HepG2 (cell line): Measurements from ENCODE around the gene COMMD10. TPM values are rescaled to one million over a fixed set of nuclear protein-coding genes. Genes with fewer than 3 reads are reported as not detected.

ENCODE experiments used
- ATF7-NPFF ChIP-seq: sonication (generic); formaldehyde crosslinking; IDR thresholded peaks from 2 replicates; pipeline ENCODE4 v1.8.1; 2023; ENCODE audit warnings: mild to moderate bottlenecking, low read depth, missing genetic modification reagents, moderate library complexity
- CENPT ChIP-seq: sonication (generic); formaldehyde crosslinking; IDR thresholded peaks from 2 replicates; pipeline ENCODE4 v1.8.0; 2022; ENCODE audit warnings: low read depth, mild to moderate bottlenecking, moderate library complexity, missing genetic modification reagents
- HOXA5 ChIP-seq: sonication (generic); formaldehyde crosslinking; IDR thresholded peaks from 2 replicates; pipeline ENCODE4 v1.4.0; 2020; ENCODE audit warnings: missing genetic modification reagents
- IRX3 ChIP-seq: sonication (generic); formaldehyde crosslinking; IDR thresholded peaks from 2 replicates; pipeline ENCODE4 v1.8.1; 2023; ENCODE audit warnings: mild to moderate bottlenecking, low read depth, missing genetic modification reagents, borderline replicate concordance
- MAZ ChIP-seq, 2 experiments: sonication (generic) in 1 of 2; formaldehyde crosslinking in 1 of 2; IDR thresholded peaks; 2 replicates each; pipeline versions ENCODE4 v1.5.0 to v1.6.1; 2012 to 2020; ENCODE audit warnings: low read depth in 2 of 2, mild to moderate bottlenecking in 2 of 2, borderline replicate concordance in 1 of 2, improper control_type of control experiment in 1 of 2, low read length in 1 of 2, missing genetic modification reagents in 1 of 2, moderate library complexity in 1 of 2
- POLR2G ChIP-seq: fragments of 200-400 bp; formaldehyde crosslinking; IDR thresholded peaks from 2 replicates; pipeline ENCODE4 v1.6.1; 2018; ENCODE audit warnings: mild to moderate bottlenecking, low read depth, low read length, moderate library complexity
- ZFP36 ChIP-seq: fragments of 150-350 bp; IDR thresholded peaks from 2 replicates; pipeline ENCODE4 v1.6.1; 2018; ENCODE audit warnings: borderline replicate concordance, low read length, low read depth; ENCODE audit not compliant: partially characterized antibody
- ZNF274 ChIP-seq: sonication (generic); formaldehyde crosslinking; IDR thresholded peaks from 2 replicates; pipeline ENCODE4 v1.5.1; 2020; ENCODE audit warnings: mild to moderate bottlenecking, missing genetic modification reagents
- ZNF350 ChIP-seq: sonication (generic); formaldehyde crosslinking; IDR thresholded peaks from 2 replicates; pipeline ENCODE4 v1.4.0; 2020; ENCODE audit warnings: mild to moderate bottlenecking, low read depth, missing genetic modification reagents, borderline replicate concordance
- ZNF501 ChIP-seq: sonication (generic); formaldehyde crosslinking; IDR thresholded peaks from 2 replicates; pipeline ENCODE4 v1.5.1; 2020; ENCODE audit warnings: mild to moderate bottlenecking, moderate library complexity, missing genetic modification reagents
- ZNF782 ChIP-seq: sonication (generic); formaldehyde crosslinking; IDR thresholded peaks from 2 replicates; pipeline ENCODE4 v1.4.0; 2020; ENCODE audit warnings: missing genetic modification reagents, mild to moderate bottlenecking, borderline replicate concordance
- ZSCAN12 ChIP-seq: sonication (generic); formaldehyde crosslinking; IDR thresholded peaks from 2 replicates; pipeline ENCODE4 v1.9.0; 2021; ENCODE audit warnings: mild to moderate bottlenecking, missing genetic modification reagents
- polyA plus RNA-seq, 8 experiments: library from polyadenylated mRNA; depleted of rRNA in 3 of 8; stranded (reverse) in 7 of 8; unstranded in 1 of 8; fragments of >200 nt; fragmentation: Illumina TruSeq in 4 of 8; extraction: Trizol in 4 of 8; gene quantifications; 2 replicates each; pipeline versions ENCODE4 v1.2.1 to v1.2.3, GENCODE V29; 2011 to 2016; ENCODE audit warnings: low read depth in 4 of 8, missing spikeins in 1 of 8, mixed read lengths in 1 of 8; ENCODE audit not compliant: insufficient read depth in 1 of 8
- total RNA-seq, 5 experiments: library from RNA; depleted of rRNA; stranded (reverse); fragments of >200 nt; fragmentation: Illumina TruSeq; extraction: Trizol; gene quantifications; 2 replicates each; pipeline ENCODE4 v1.2.3, GENCODE V29; 2016; ENCODE audit warnings: low read depth in 1 of 5
- TF ChIP-seq, protein P1 (sequence below): sonication (generic); formaldehyde crosslinking; conservative IDR thresholded peaks from 2 replicates; pipeline ENCODE4 v1.4.0; 2020; ENCODE audit warnings: mild to moderate bottlenecking, missing genetic modification reagents, moderate library complexity

Gene COMMD10
- total and polyA plus RNA-seq, 2 of the 13 experiments (the other 11 are each of a cell fraction or from before 2014, with no cell fraction given) = 16.9 to 39.3 TPM

DNA sequence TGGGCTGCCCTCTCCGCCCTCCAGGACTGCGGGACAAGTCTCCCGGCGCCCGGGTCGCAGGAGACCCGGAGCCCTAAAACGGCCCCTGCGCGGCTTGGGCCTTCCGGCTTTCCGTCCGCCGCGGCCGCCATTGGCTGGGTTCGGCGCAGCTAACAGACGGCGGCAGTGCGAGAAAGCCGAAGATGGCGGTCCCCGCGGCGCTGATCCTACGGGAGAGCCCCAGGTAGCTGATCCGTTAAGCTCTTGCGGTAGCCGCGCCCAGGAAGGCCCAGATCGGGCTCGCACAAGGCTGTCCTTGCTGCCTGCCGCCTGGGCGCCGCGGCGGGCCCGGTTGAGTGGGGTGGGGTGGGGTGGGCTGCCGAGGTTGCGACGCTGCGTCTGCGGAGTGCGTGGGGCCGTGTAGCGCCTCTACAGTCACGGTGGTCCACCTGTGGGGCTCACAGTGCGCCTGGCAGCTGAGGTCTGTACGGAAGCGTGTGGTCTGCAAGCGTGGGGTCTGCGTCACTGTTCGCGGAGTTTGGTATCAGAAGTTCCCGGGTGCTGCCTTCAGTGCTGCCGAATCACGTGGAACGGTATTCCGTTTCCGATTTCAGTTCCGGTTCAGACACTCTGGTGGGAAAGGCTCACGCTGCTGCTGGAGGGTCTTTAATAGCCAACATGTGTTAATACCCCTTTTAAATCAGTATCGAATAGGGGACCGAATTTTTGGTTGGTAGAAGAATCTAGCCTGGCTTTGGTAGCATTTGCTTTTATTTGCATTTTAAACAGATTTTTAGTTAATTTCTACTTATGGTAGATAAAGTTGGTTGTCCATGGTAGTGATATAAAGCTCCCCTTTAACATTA is at the start of gene COMMD10 (continued):
- TF ChIP-seq ZNF501 (CRISPR knock-in tag) = peak; percentile 81
- no peak for TF ChIP-seq ATF7-NPFF
- no peak for TF ChIP-seq IRX3 (CRISPR knock-in tag)
- TF ChIP-seq HOXA5 = no peak
- TF ChIP-seq ZNF274 (CRISPR knock-in tag) = peak; percentile 89
- TF ChIP-seq ZNF350 = peak; percentile 89
- no peak for TF ChIP-seq CENPT
- no peak for TF ChIP-seq ZSCAN12 (CRISPR knock-in tag)
- TF ChIP-seq, protein P1, sequence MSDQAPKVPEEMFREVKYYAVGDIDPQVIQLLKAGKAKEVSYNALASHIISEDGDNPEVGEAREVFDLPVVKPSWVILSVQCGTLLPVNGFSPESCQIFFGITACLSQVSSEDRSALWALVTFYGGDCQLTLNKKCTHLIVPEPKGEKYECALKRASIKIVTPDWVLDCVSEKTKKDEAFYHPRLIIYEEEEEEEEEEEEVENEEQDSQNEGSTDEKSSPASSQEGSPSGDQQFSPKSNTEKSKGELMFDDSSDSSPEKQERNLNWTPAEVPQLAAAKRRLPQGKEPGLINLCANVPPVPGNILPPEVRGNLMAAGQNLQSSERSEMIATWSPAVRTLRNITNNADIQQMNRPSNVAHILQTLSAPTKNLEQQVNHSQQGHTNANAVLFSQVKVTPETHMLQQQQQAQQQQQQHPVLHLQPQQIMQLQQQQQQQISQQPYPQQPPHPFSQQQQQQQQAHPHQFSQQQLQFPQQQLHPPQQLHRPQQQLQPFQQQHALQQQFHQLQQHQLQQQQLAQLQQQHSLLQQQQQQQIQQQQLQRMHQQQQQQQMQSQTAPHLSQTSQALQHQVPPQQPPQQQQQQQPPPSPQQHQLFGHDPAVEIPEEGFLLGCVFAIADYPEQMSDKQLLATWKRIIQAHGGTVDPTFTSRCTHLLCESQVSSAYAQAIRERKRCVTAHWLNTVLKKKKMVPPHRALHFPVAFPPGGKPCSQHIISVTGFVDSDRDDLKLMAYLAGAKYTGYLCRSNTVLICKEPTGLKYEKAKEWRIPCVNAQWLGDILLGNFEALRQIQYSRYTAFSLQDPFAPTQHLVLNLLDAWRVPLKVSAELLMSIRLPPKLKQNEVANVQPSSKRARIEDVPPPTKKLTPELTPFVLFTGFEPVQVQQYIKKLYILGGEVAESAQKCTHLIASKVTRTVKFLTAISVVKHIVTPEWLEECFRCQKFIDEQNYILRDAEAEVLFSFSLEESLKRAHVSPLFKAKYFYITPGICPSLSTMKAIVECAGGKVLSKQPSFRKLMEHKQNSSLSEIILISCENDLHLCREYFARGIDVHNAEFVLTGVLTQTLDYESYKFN (CRISPR knock-in tag) = peak; percentile 29; the same call in 1 of the 2 replicates
- peak; percentile 19; the same call in 1 of the 2 replicates for TF ChIP-seq MAZ (IDR thresholded peaks at IDR 0.05; ENCODE audit: borderline replicate concordance, low read depth, low read length)
- TF ChIP-seq MAZ (CRISPR knock-in tag; IDR thresholded peaks at IDR 0.05; ENCODE audit: low read depth) = peak; percentile 61
- TF ChIP-seq POLR2G = peak; percentile 84
- TF ChIP-seq ZFP36 = no peak
- TF ChIP-seq ZNF782 (CRISPR knock-in tag) = 0 out of 2 replicates have a peak, but pooled peaks have one; percentile 58
